Omental fat pad (tissue), 4 donors: ENCODE measurements around the gene FGFBP2. TPM values are rescaled to one million over a fixed set of nuclear protein-coding genes. Genes with fewer than 3 reads are reported as not detected.

ENCODE experiments used
- ATAC-seq: fragments of 150-250 bp; one replicate; pipeline ENCODE4 v1.9.1; 2016; ENCODE audit warnings: mild to moderate bottlenecking, moderate library complexity; ENCODE audit not compliant: low FRiP score
- DNase-seq: peaks from one replicate; pipeline ENCODE4 v3.0.0-alpha.2; 2019; ENCODE audit warnings: low spot score
- CTCF ChIP-seq, 3 donors: fragments of 450-650 bp; IDR thresholded peaks; one replicate each; pipeline ENCODE4 v1.5.1; 2016 to 2017; ENCODE audit warnings: antibody characterized with exemption in 3 of 3, mild to moderate bottlenecking in 3 of 3, moderate library complexity in 2 of 3
- total RNA-seq, 4 donors: library from RNA; depleted of rRNA; stranded (reverse); fragments of >200 nt; gene quantifications; one replicate each; pipeline ENCODE4 v1.1.0, GENCODE V29; 2016

The FGFBP2 gene
- total RNA-seq, 4 donors from 2014 or later: 4.7 to 34.8 (median 20.9) TPM

GRCh38 chr4:15968551-15969300 lies 5.8 kb upstream of the FGFBP2 start:
- ATAC-seq: no peak
- TF ChIP-seq CTCF (IDR thresholded peaks at IDR 0.05): no peak

GRCh38 chr4:15965325-15965724 lies 2.4 kb upstream of the FGFBP2 start:
- DNase-seq (no peak), ATAC-seq (no peak)
- TF ChIP-seq CTCF (IDR thresholded peaks at IDR 0.05): no peak

More at GRCh38 chr4:15968551-15969300, 5.8 kb upstream of the FGFBP2 start:
- DNase-seq: no peak

GRCh38 chr4:15964159-15964558 lies 1.2 kb upstream of the FGFBP2 start:
- no peak for TF ChIP-seq CTCF (IDR thresholded peaks at IDR 0.05)
- ATAC-seq (no peak), DNase-seq (no peak)

GRCh38 chr4:15963576-15963975 lies 601 bp upstream of the FGFBP2 start:
- DNase-seq: no peak
- ATAC-seq: peak; percentile 23
- TF ChIP-seq CTCF (IDR thresholded peaks at IDR 0.05): no peak

GRCh38 chr4:15961781-15962510 lies 1.0 kb downstream of the FGFBP2 start:
- TF ChIP-seq CTCF (IDR thresholded peaks at IDR 0.05): no peak
- DNase-seq (no peak), ATAC-seq (no peak)

- ATAC-seq: no peak
- TF ChIP-seq CTCF (IDR thresholded peaks at IDR 0.05): no peak
- DNase-seq: no peak
Measured at GRCh38 chr4:15958562-15958961, 4.4 kb downstream of the FGFBP2 start.
